B cell (primary cell): ENCODE data around the gene CCT8L2. TPM values are rescaled to one million over a fixed set of nuclear protein-coding genes. Genes with fewer than 3 reads are reported as not detected.
"Not testable (repeated sequence)": the region's sequence is repeated elsewhere in the genome, so short reads cannot be mapped to it uniquely, and the experiment has no call there.

Source experiments
- ATAC-seq: fragments of 200-7000 bp; cut with Tn5 transposase; one replicate; pipeline ENCODE4 v1.10.0; 2021; ENCODE audit warnings: low read depth, mild to moderate bottlenecking, moderate number of reproducible peaks, moderate library complexity
- CTCF ChIA-PET: fragments of 350-600 bp; sonication (Branson Sonifier 250); formaldehyde crosslinking; loops from one replicate; lab custom pipeline; 2021; ENCODE audit warnings: antibody characterized with exemption, inconsistent platforms; lab: Charles Lee
- POLR2A ChIA-PET: fragments of 350-600 bp; sonication (Branson Sonifier 250); formaldehyde crosslinking; loops from one replicate; lab custom pipeline; 2021; ENCODE audit warnings: antibody characterized with exemption; lab: Charles Lee
- DNase-seq: peaks from one replicate; pipeline ENCODE4 v3.0.0; 2013
- H2AFZ ChIP-seq: 2 replicates; pipeline ENCODE4 v1.6.1; 2012; ENCODE audit warnings: mild to moderate bottlenecking, low read depth, low read length; ENCODE audit not compliant: insufficient read depth, poor library complexity, severe bottlenecking
- H3K27ac ChIP-seq, 2 donors: 1 replicate in 1 of 2; 2 replicates in 1 of 2; pipeline ENCODE4 v1.5.1; 2012 to 2013; ENCODE audit warnings: low read length in 2 of 2, mild to moderate bottlenecking in 2 of 2, moderate library complexity in 1 of 2
- H3K27me3 ChIP-seq, 4 experiments: fragments of 200-600 bp in 1 of 4; sonication (generic) in 1 of 4; replicated peaks in 1 of 4; 1 replicate in 2 of 4; 2 replicates in 2 of 4; pipeline versions ENCODE4 v1.6.1 to v1.7.0; 2013 to 2016; ENCODE audit warnings: low read length in 3 of 4, mild to moderate bottlenecking in 2 of 4, mixed read lengths in 1 of 4, moderate library complexity in 1 of 4; ENCODE audit not compliant: insufficient read depth in 4 of 4, control insufficient read depth in 3 of 4; ENCODE audit errors: control extremely low read depth in 1 of 4
- H3K36me3 ChIP-seq, 2 experiments: replicated peaks in 1 of 2; 1 replicate in 1 of 2; 2 replicates in 1 of 2; pipeline versions ENCODE4 v1.6.1 to v1.7.1; 2013; ENCODE audit warnings: low read length in 1 of 2; ENCODE audit not compliant: insufficient read depth in 2 of 2, control insufficient read depth in 1 of 2; ENCODE audit errors: control extremely low read depth in 1 of 2, extremely low read depth in 1 of 2
- H3K4me1 ChIP-seq, 2 donors: fragments of 200-600 bp in 1 of 2; sonication (generic) in 1 of 2; 1 replicate in 1 of 2; 2 replicates in 1 of 2; pipeline versions ENCODE4 v1.5.1 to v1.6.1; 2013 to 2017; ENCODE audit warnings: low read length in 2 of 2; ENCODE audit not compliant: control insufficient read depth in 2 of 2, insufficient read depth in 2 of 2
- H3K4me2 ChIP-seq: replicated peaks from 2 replicates; pipeline ENCODE3; 2012; ENCODE audit warnings: mild to moderate bottlenecking, low read depth, low read length; ENCODE audit not compliant: poor library complexity, severe bottlenecking
- H3K4me3 ChIP-seq, 5 experiments: fragments of 200-600 bp in 1 of 5; sonication (generic) in 1 of 5; 1 replicate in 3 of 5; 2 replicates in 2 of 5; pipeline versions ENCODE4 v1.5.1 to v1.7.0; 2011 to 2016; ENCODE audit warnings: low read length in 4 of 5, mild to moderate bottlenecking in 4 of 5, low read depth in 2 of 5, control low read depth in 1 of 5, moderate library complexity in 1 of 5; ENCODE audit not compliant: insufficient read depth in 1 of 5; ENCODE audit errors: control extremely low read depth in 1 of 5, extremely low read depth in 1 of 5
- H3K79me2 ChIP-seq: fragments of 200-600 bp; sonication (generic); one replicate; pipeline ENCODE4 v1.6.0; 2016; ENCODE audit warnings: low read length; ENCODE audit not compliant: control insufficient read depth, insufficient read depth
- H3K9ac ChIP-seq: fragments of 200-600 bp; sonication (generic); 2 replicates; pipeline ENCODE4 v1.6.1; 2017; ENCODE audit warnings: mild to moderate bottlenecking, low read length, moderate library complexity
- H3K9me3 ChIP-seq, 3 donors: one replicate each; pipeline versions ENCODE4 v1.6.1 to v1.7.1; 2013; ENCODE audit warnings: low read length in 2 of 3; ENCODE audit not compliant: control insufficient read depth in 2 of 3, insufficient read depth in 1 of 3; ENCODE audit errors: control extremely low read depth in 1 of 3
- H4K20me1 ChIP-seq: 2 replicates; pipeline ENCODE4 v1.6.0; 2012; ENCODE audit warnings: mild to moderate bottlenecking, low read length; ENCODE audit not compliant: insufficient read depth, control insufficient read depth, poor library complexity, severe bottlenecking
- H3K27ac Mint-ChIP-seq: one replicate; pipeline ENCODE4 v1.8.0; 2021; ENCODE audit warnings: mixed read lengths
- H3K27me3 Mint-ChIP-seq: one replicate; pipeline ENCODE4 v1.8.0; 2021; ENCODE audit warnings: mixed read lengths
- H3K4me1 Mint-ChIP-seq: one replicate; pipeline ENCODE4 v1.8.0; 2021; ENCODE audit warnings: mixed read lengths
- H3K4me3 Mint-ChIP-seq: one replicate; pipeline ENCODE4 v1.8.0; 2021; ENCODE audit warnings: mixed read lengths
- H3K9me3 Mint-ChIP-seq: one replicate; pipeline ENCODE4 v1.8.0; 2022; ENCODE audit warnings: mixed read lengths; ENCODE audit not compliant: insufficient read depth
- WGBS: methylation state at CpG from one replicate; pipeline ENCODE4 v1.1.5; 2013; ENCODE audit warnings: missing lambda C conversion rate; ENCODE audit not compliant: insufficient coverage; 5-methylcytosine and 5-hydroxymethylcytosine counted together
- intact Hi-C: fragments of 100-400 bp; cut with micrococcal nuclease; formaldehyde crosslinking; loops from one replicate; pipeline ENCODE4 v1.10.0; 2022
- polyA plus RNA-seq: library from polyadenylated mRNA; depleted of rRNA; stranded (reverse); fragments of >200 nt; gene quantifications from 2 replicates; pipeline ENCODE4 v1.2.3, GENCODE V29; 2012
- total RNA-seq, 2 donors: library from RNA; stranded (reverse); fragments of 120-200 nt in 1 of 2; gene quantifications; 1 replicate in 1 of 2; 2 replicates in 1 of 2; pipeline versions ENCODE4 v1.2.3 to v1.2.4, GENCODE V29; 2013 to 2022

The CCT8L2 gene
- total and polyA plus RNA-seq, 2 donors (not counting 1 experiment from before 2014, with no cell fraction given), result not detected

GRCh38 chr22:16557511-16557910 is 35.1 kb downstream of the CCT8L2 start:
- H3K4me2 ChIP-seq, ATAC-seq, intact Hi-C loops, CTCF ChIA-PET, H3K4me1 Mint-ChIP-seq, H3K27me3 Mint-ChIP-seq, H3K79me2 ChIP-seq, H3K4me1 ChIP-seq, H3K27ac Mint-ChIP-seq, H3K36me3 ChIP-seq, H2AFZ ChIP-seq, H3K27ac ChIP-seq, H4K20me1 ChIP-seq, DNase-seq, H3K9ac ChIP-seq, H3K9me3 Mint-ChIP-seq, H3K4me3 Mint-ChIP-seq, H3K4me3 ChIP-seq, H3K27me3 ChIP-seq, POLR2A ChIA-PET: not testable (repeated sequence)
- H3K9me3 ChIP-seq, result peaks cover 0 to 46% (median 0%) of the 10 kb centered on the region in 3 donors
- 80% methylated on average over 9 of the region's 13 CpGs for WGBS

- H3K27ac Mint-ChIP-seq, intact Hi-C loops, H3K4me3 Mint-ChIP-seq, DNase-seq, H3K4me3 ChIP-seq, ATAC-seq, H3K9ac ChIP-seq, H3K4me1 ChIP-seq, H3K4me1 Mint-ChIP-seq, H3K4me2 ChIP-seq, H3K36me3 ChIP-seq, H3K79me2 ChIP-seq, POLR2A ChIA-PET, H3K27me3 Mint-ChIP-seq, H3K27ac ChIP-seq, CTCF ChIA-PET, H2AFZ ChIP-seq, H3K9me3 Mint-ChIP-seq, H3K27me3 ChIP-seq, H4K20me1 ChIP-seq: not testable (repeated sequence)
- peaks cover 0 to 25% (median 0%) of the 10 kb centered on the region in 3 donors for H3K9me3 ChIP-seq
- no CpG with 5 or more reads among the region's 8 CpGs for WGBS
Observed at GRCh38 chr22:16555077-16555994, 37.3 kb downstream of the CCT8L2 start.

GRCh38 chr22:16543310-16543709 is 49.3 kb downstream of the CCT8L2 start:
- H3K36me3 ChIP-seq, H4K20me1 ChIP-seq, H3K9me3 Mint-ChIP-seq, H3K4me3 Mint-ChIP-seq, DNase-seq, H3K9ac ChIP-seq, H3K27me3 ChIP-seq, H3K4me2 ChIP-seq, H3K27me3 Mint-ChIP-seq, H3K79me2 ChIP-seq, H3K9me3 ChIP-seq, H3K4me1 ChIP-seq, H3K27ac ChIP-seq, H2AFZ ChIP-seq, intact Hi-C loops, H3K4me3 ChIP-seq, H3K27ac Mint-ChIP-seq, ATAC-seq, H3K4me1 Mint-ChIP-seq, POLR2A ChIA-PET, CTCF ChIA-PET: not testable (repeated sequence)
- WGBS, result no CpG with 5 or more reads among the region's 1 CpG
